Skeletal muscle tissue (tissue), 4 donors: ENCODE data around the gene ACAD11. TPM values are rescaled to one million over a fixed set of nuclear protein-coding genes. Genes with fewer than 3 reads are reported as not detected.

Experiments used
- H3K27ac ChIP-seq: one replicate; pipeline ENCODE4 v1.7.0; 2013; ENCODE audit warnings: mild to moderate bottlenecking, low read depth, low read length, inconsistent platforms
- H3K27me3 ChIP-seq, 3 donors: one replicate each; pipeline ENCODE4 v1.7.0; 2013; ENCODE audit warnings: low read length in 3 of 3; ENCODE audit not compliant: control insufficient read depth in 3 of 3, insufficient read depth in 3 of 3
- H3K36me3 ChIP-seq, 3 donors: one replicate each; pipeline ENCODE4 v1.7.0; 2013; ENCODE audit warnings: low read length in 3 of 3; ENCODE audit not compliant: control insufficient read depth in 3 of 3, insufficient read depth in 3 of 3
- H3K4me1 ChIP-seq, 3 donors: one replicate each; pipeline ENCODE4 v1.7.0; 2013; ENCODE audit warnings: low read length in 3 of 3, mild to moderate bottlenecking in 3 of 3; ENCODE audit not compliant: control insufficient read depth in 3 of 3, insufficient read depth in 3 of 3
- H3K4me3 ChIP-seq, 3 donors: one replicate each; pipeline ENCODE4 v1.7.0; 2013; ENCODE audit warnings: low read length in 3 of 3
- H3K9ac ChIP-seq, 3 donors: one replicate each; pipeline ENCODE4 v1.7.0; 2013; ENCODE audit warnings: low read length in 3 of 3, mild to moderate bottlenecking in 3 of 3, moderate library complexity in 2 of 3, low read depth in 1 of 3
- H3K9me3 ChIP-seq, 3 donors: one replicate each; pipeline ENCODE4 v1.7.0; 2013; ENCODE audit warnings: low read length in 3 of 3; ENCODE audit not compliant: control insufficient read depth in 3 of 3
- total RNA-seq: library from RNA; depleted of rRNA; stranded (reverse); fragments of >200 nt; gene quantifications from one replicate; pipeline ENCODE4 v1.2.3, GENCODE V29; 2014
- donor health status: Osteomylitis.

ACAD11 gene
- total RNA-seq, 1 donor from 2014 or later = 24.5 TPM

DNA sequence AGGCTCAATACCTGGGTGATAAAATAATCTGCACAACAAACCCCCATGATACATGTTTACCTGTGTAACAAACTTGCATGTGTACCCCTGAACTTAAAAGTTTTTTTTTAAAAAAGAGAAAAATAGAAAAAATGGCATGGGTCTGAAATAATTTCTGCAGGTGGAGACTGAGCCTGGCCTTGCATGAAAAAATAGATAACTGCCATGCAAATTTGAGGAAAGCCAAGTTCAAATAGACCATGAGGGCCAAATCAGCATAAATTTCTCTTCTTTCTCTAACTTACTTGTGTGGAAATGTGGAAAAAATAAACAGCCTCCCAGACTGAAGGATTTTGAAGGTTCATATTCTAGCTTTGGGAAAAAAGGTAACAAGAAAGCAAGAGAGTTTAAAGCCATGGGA, 63.3 kb downstream of the ACAD11 start:
- Histone ChIP-seq H3K4me1 (no peaks in the 10 kb centered on the region), H3K9me3 (no peaks in the 10 kb centered on the region), H3K9ac (no peak overlapping the region), H3K27me3 (no peaks in the 10 kb centered on the region), H3K27ac (no peak overlapping the region), H3K36me3 (peaks cover 0 to 8% (median 7%) of the 10 kb centered on the region in 3 donors), H3K4me3 (no peak overlapping the region)

DNA sequence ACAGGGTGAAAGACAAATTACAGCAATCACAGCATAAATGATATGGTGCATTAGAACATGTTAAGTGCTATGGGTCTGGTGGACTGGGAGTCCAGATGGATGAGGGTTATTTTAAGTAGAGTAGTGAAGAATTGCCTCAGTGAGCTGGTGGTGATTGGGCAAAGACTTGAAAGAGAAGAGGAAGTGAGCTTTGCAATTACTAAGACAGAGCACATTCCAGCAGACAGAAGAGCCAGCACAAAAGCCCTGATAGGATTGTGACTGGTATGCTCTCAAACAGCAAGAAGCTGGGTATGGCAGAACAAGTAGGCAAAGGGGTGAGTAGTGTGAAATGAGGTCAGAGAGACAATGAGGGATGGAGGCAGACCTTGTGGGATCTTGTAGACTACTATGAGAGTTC, 64.6 kb downstream of the ACAD11 start:
- H3K27me3 ChIP-seq = no peaks in the 10 kb centered on the region
- no peak overlapping the region for H3K27ac ChIP-seq
- H3K9ac ChIP-seq = no peak overlapping the region
- H3K9me3 ChIP-seq = no peaks in the 10 kb centered on the region
- no peak overlapping the region for H3K4me3 ChIP-seq
- no peaks in the 10 kb centered on the region for H3K4me1 ChIP-seq
- peaks cover 0 to 8% (median 7%) of the 10 kb centered on the region in 3 donors for H3K36me3 ChIP-seq

DNA sequence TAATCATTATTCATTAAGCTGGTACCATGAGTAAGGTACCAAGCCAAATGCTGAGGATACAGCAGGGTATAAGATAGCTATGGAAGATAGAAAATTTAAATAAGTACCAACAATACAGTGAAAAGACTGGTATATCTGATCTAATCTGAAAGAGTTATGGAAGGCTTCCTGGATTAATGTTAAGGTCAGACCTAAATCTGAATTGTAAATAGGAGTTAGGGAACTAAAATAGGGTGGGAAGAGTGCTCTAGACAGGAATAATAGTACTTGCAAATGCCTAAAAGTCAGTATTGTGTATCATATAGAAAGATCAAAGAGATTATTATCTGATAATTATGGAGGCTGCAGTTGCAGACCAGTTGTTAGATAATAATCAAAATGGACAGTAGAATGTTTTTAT, 65.1 kb downstream of the ACAD11 start:
- no peaks in the 10 kb centered on the region for H3K4me1 ChIP-seq
- no peak overlapping the region for H3K4me3 ChIP-seq
- H3K27me3 ChIP-seq = no peaks in the 10 kb centered on the region
- no peaks in the 10 kb centered on the region for H3K9me3 ChIP-seq
- H3K9ac ChIP-seq = no peak overlapping the region
- peaks cover 0 to 8% (median 7%) of the 10 kb centered on the region in 3 donors for H3K36me3 ChIP-seq
- H3K27ac ChIP-seq = no peak overlapping the region

DNA sequence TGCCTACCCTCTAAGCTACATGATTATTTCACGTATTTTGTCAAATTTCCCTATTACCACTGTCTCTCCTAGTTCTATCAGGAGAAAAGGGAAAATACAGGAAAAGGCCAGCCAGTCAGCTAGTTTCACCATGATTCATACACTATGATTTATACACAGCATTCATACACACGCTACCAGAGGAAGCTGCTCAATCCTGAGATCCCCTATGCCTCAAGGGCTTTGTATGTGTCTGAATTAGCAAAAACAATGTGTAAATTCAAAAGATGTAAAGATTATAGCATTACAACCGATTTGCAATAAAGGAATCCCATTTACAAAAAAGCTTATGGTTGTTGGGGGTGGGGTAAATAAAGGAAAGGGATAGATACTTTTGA, 65.7 kb downstream of the ACAD11 start:
- no peaks in the 10 kb centered on the region for H3K27me3 ChIP-seq
- no peak overlapping the region for H3K4me3 ChIP-seq
- H3K27ac ChIP-seq = no peak overlapping the region
- H3K9me3 ChIP-seq = no peaks in the 10 kb centered on the region
- no peaks in the 10 kb centered on the region for H3K4me1 ChIP-seq
- no peak overlapping the region for H3K9ac ChIP-seq
- H3K36me3 ChIP-seq = peaks cover 0 to 7% (median 7%) of the 10 kb centered on the region in 3 donors

DNA sequence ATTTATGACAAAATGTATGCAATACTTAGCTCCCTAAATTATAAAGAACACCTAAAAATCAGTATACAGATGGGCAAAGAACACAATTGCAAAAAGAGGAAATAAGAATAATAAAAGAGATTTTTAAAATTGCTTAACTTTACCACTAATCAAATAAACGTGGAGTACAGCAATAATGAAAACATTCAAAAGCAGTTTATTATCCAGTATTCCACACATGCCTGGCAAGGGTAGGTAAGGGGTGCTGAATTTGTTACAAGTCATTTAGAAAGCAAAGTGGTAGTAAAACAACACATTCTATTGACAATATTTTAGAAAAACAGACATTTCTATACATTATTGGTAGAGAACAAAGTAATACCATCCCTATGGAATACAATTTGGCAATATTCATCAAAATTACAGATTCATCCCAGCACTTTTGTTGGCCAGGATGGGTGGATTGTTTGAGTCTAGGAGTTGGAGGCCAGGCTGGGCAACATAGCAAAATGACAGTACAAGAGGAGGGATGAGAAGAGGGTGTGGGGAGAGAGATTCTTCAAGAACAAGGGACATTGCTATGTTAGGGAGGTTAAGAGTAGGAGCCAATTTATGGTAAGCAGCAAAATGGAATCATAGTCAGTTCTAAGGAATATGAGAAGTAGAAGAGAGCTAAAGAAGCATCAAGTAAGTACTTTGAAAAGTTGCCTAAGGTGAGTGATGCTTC, 66.2 kb downstream of the ACAD11 start:
- Histone ChIP-seq H3K27ac (no peak overlapping the region), H3K4me1 (no peaks in the 10 kb centered on the region), H3K4me3 (no peak overlapping the region), H3K9me3 (no peaks in the 10 kb centered on the region), H3K36me3 (peaks cover 0 to 4% (median 3%) of the 10 kb centered on the region in 3 donors), H3K27me3 (no peaks in the 10 kb centered on the region), H3K9ac (no peak overlapping the region)

DNA sequence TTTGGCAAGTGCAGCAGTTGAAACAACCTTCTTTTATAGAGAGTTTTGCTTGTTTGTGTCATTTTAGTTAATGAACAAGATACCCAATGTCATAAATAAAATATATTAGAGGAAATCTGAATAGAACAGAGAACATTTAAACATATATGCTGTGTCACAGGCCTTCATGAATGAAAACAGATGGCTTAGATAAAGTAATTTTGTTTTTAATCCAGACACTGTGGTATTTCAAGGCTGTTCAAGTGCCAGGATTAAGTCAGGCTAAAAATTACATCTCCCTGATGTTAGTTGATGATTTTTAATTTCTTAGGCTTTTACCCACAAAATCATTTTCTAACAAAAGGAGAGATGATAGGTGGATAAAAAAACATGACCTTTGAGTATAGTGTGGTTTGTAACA, 67.4 kb downstream of the ACAD11 start:
- H3K4me1 ChIP-seq = no peaks in the 10 kb centered on the region
- peaks cover 0 to 4% (median 0%) of the 10 kb centered on the region in 3 donors for H3K36me3 ChIP-seq
- no peak overlapping the region for H3K4me3 ChIP-seq
- H3K9me3 ChIP-seq = no peaks in the 10 kb centered on the region
- no peaks in the 10 kb centered on the region for H3K27me3 ChIP-seq
- H3K9ac ChIP-seq = no peak overlapping the region
- H3K27ac ChIP-seq = no peak overlapping the region

DNA sequence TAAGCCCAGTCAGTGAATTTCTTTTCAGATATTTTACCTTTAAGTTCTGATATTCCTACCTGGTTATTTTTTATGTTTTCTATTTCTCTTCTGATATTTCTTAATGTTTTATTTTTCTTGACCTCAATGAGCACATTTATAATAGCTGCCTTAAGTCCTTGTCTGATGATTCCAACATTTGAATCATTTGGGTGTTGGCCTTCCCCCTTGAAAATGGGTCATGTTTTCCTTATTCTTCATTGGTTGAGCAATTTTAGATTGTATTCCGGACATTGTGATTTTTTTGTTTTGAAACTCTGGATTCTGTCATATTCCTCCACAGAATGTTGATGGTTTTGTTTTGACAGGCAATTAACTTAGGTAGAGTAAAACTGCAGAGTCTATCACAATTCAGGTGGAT, 72.2 kb downstream of the ACAD11 start:
- no peaks in the 10 kb centered on the region for H3K27me3 ChIP-seq
- no peak overlapping the region for H3K27ac ChIP-seq
- H3K36me3 ChIP-seq = no peaks in the 10 kb centered on the region
- H3K4me1 ChIP-seq = no peaks in the 10 kb centered on the region
- no peaks in the 10 kb centered on the region for H3K9me3 ChIP-seq
- no peak overlapping the region for H3K4me3 ChIP-seq
- H3K9ac ChIP-seq = no peak overlapping the region

DNA sequence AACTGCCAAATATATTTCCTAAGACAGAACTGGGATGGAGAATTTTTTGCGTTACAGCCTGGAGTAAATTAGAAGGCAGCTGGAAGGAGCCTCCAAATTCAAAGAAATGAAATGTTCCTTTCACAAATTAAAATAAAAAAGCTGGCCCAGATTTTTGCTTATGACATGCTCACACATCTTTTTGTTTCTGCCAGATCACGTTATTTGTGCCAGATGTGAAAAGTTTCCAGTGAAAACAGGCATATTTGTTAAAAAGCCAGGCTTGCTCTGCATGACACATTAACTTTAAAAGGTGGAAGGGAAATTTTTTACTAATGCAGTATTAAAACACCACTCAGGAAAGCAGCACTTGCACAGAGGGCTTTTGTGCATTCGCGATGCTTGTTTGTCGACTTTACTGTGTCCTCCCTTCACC, 85.8 kb downstream of the ACAD11 start:
- H3K9me3 ChIP-seq = no peaks in the 10 kb centered on the region
- H3K27ac ChIP-seq = no peak overlapping the region
- no peaks in the 10 kb centered on the region for H3K4me1 ChIP-seq
- no peak overlapping the region for H3K9ac ChIP-seq
- H3K36me3 ChIP-seq = peaks cover 6 to 21% (median 13%) of the 10 kb centered on the region in 3 donors
- H3K4me3 ChIP-seq = no peak overlapping the region
- no peaks in the 10 kb centered on the region for H3K27me3 ChIP-seq

DNA sequence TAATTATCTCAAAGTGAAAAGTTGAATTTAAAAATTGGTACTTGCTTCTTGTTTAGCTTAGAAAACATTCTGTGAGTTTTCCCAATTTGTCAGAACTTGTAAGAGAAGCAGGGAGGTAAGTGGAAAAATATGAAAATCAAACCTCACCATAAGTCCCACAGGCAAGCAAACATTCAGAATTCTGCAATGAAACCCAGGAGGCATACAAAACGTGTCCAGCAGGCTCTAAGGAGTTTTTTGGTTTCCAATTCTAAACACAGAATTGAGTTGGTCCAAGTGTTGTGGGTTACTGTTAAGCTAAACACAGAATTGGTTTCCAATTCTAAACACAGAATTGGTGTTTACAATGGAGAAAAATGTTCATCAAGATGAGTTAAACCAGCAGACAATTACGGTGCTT, 89.6 kb downstream of the ACAD11 start:
- no peak overlapping the region for H3K27ac ChIP-seq

DNA sequence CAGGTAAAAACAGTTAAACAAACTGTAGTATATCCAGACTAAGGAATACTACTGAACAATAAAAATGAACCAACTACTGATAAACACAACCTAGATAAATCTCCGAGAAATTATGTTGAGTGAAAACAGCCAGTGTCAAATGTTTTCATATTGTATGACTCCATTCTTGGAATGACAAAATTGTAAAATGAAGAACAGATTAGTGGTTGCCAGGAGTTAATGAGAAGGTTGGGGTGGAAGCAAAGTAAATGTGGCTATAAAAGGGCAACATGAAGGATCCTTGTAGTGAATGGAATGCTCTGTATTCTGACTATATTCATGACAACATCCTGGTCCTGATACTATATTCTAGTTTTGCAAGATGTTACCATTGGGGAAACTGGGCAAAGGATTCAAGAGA, 90.0 kb downstream of the ACAD11 start:
- no peak overlapping the region for H3K9ac ChIP-seq
- peaks cover 0 to 2% (median 0%) of the 10 kb centered on the region in 3 donors for H3K4me1 ChIP-seq
- no peak overlapping the region for H3K4me3 ChIP-seq
- no peaks in the 10 kb centered on the region for H3K27me3 ChIP-seq
- peaks cover 0 to 5% (median 3%) of the 10 kb centered on the region in 3 donors for H3K36me3 ChIP-seq
- no peak overlapping the region for H3K27ac ChIP-seq
- no peaks in the 10 kb centered on the region for H3K9me3 ChIP-seq

More for the DNA sequence above, 89.6 kb downstream of the ACAD11 start:
- H3K4me3 ChIP-seq = no peak overlapping the region
- H3K9ac ChIP-seq = no peak overlapping the region
- H3K36me3 ChIP-seq = peaks cover 0 to 5% (median 3%) of the 10 kb centered on the region in 3 donors
- H3K9me3 ChIP-seq = no peaks in the 10 kb centered on the region
- no peaks in the 10 kb centered on the region for H3K27me3 ChIP-seq
- H3K4me1 ChIP-seq = peaks cover 0 to 2% (median 0%) of the 10 kb centered on the region in 3 donors
